Forelimb muscle (tissue), 1 donor: ENCODE results near the gene CD2AP. TPM values are rescaled to one million over a fixed set of nuclear protein-coding genes. Genes with fewer than 3 reads are reported as not detected.

ENCODE experiments used
- polyA plus RNA-seq: library from polyadenylated mRNA; unstranded; fragments of 120-200 nt; gene quantifications from one replicate; pipeline ENCODE4 v1.2.1, GENCODE V29; 2013; ENCODE audit not compliant: insufficient read length

The CD2AP gene
- polyA plus RNA-seq, 1 donor, result 9.3 TPM

Other genes with a start within 250 kb of the CD2AP start
- 13.7 TPM for gene TNFRSF21, start 167.9 kb upstream of the CD2AP start, polyA plus RNA-seq
- not detected for gene ADGRF4, start 220.8 kb downstream of the CD2AP start, polyA plus RNA-seq